CD4-positive, alpha-beta memory T cell (primary cell): ENCODE measurements around the gene MRLN. TPM values are rescaled to one million over a fixed set of nuclear protein-coding genes. Genes with fewer than 3 reads are reported as not detected.
"Not testable (repeated sequence)": the region's sequence is repeated elsewhere in the genome, so short reads cannot be mapped to it uniquely, and the experiment has no call there.

Experiments used
- CTCF ChIA-PET: fragments of 350-600 bp; sonication (Branson Sonifier 250); formaldehyde crosslinking; loops from one replicate; lab custom pipeline; 2021; ENCODE audit warnings: inconsistent platforms; ENCODE audit not compliant: partially characterized antibody; lab: Charles Lee
- POLR2A ChIA-PET: fragments of 350-600 bp; sonication (Branson Sonifier 250); formaldehyde crosslinking; loops from one replicate; lab custom pipeline; 2021; ENCODE audit not compliant: partially characterized antibody; lab: Charles Lee
- DNase-seq, 5 donors: peaks; one replicate each; pipeline versions ENCODE4 v3.0.0 to v3.0.0-alpha.2; 2020 to 2022; ENCODE audit warnings: mixed read lengths in 1 of 5
- H3K27ac ChIP-seq: one replicate; pipeline ENCODE4 v1.7.0; 2013; ENCODE audit warnings: low read depth, low read length
- H3K27me3 ChIP-seq: 2 replicates; pipeline ENCODE4 v1.7.0; 2013; ENCODE audit warnings: mild to moderate bottlenecking, low read length, moderate library complexity; ENCODE audit not compliant: insufficient read depth
- H3K36me3 ChIP-seq: 2 replicates; pipeline ENCODE4 v1.7.0; 2013; ENCODE audit warnings: mild to moderate bottlenecking, low read length, moderate library complexity; ENCODE audit not compliant: insufficient read depth
- H3K4me1 ChIP-seq: 2 replicates; pipeline ENCODE4 v1.7.0; 2013; ENCODE audit warnings: mild to moderate bottlenecking, low read length, moderate library complexity; ENCODE audit not compliant: insufficient read depth
- H3K4me3 ChIP-seq, 2 donors: one replicate each; pipeline ENCODE4 v1.7.0; 2013; ENCODE audit warnings: low read length in 2 of 2, mild to moderate bottlenecking in 1 of 2
- H3K9me3 ChIP-seq, 2 donors: one replicate each; pipeline ENCODE4 v1.7.0; 2013; ENCODE audit warnings: low read length in 2 of 2, control low read depth in 1 of 2; ENCODE audit not compliant: control insufficient read depth in 1 of 2
- H3K27ac Mint-ChIP-seq, 7 donors: one replicate each; pipeline ENCODE4 v1.8.0; 2020 to 2021; ENCODE audit warnings: mixed read lengths in 7 of 7, mild to moderate bottlenecking in 6 of 7, inconsistent platforms in 3 of 7, moderate library complexity in 3 of 7
- H3K27me3 Mint-ChIP-seq, 2 donors: one replicate each; pipeline ENCODE4 v1.8.0; 2020 to 2021; ENCODE audit warnings: mixed read lengths in 2 of 2
- H3K36me3 Mint-ChIP-seq, 2 donors: one replicate each; pipeline ENCODE4 v1.8.0; 2020 to 2021; ENCODE audit warnings: mixed read lengths in 2 of 2, inconsistent platforms in 1 of 2, mild to moderate bottlenecking in 1 of 2
- H3K4me1 Mint-ChIP-seq, 4 donors: one replicate each; pipeline ENCODE4 v1.8.0; 2020 to 2021; ENCODE audit warnings: mixed read lengths in 4 of 4, mild to moderate bottlenecking in 1 of 4
- H3K4me3 Mint-ChIP-seq, 8 donors: one replicate each; pipeline ENCODE4 v1.8.0; 2020 to 2021; ENCODE audit warnings: mixed read lengths in 8 of 8, mild to moderate bottlenecking in 7 of 8, moderate library complexity in 6 of 8, inconsistent platforms in 3 of 8
- H3K9me3 Mint-ChIP-seq, 8 donors: one replicate each; pipeline ENCODE4 v1.8.0; 2020 to 2021; ENCODE audit warnings: mixed read lengths in 8 of 8, mild to moderate bottlenecking in 5 of 8, inconsistent platforms in 3 of 8, moderate library complexity in 1 of 8
- intact Hi-C: fragments of 100-400 bp; cut with micrococcal nuclease; formaldehyde crosslinking; loops from one replicate; pipeline ENCODE4 v1.15.1; 2023
- polyA plus RNA-seq, 2 donors: library from polyadenylated mRNA; unstranded; fragments of 300-500 nt; fragmentation: Illumina TruSeq; gene quantifications; one replicate each; pipeline ENCODE4 v1.2.3, GENCODE V29; 2021
- total RNA-seq, 2 experiments: library from RNA; stranded (reverse); gene quantifications; one replicate each; pipeline ENCODE4 v1.2.3, GENCODE V29; 2021

MRLN gene
- total RNA-seq (not detected), polyA plus RNA-seq (not detected)

- Mint-ChIP-seq H3K4me1 (no peaks in the 10 kb centered on the region), H3K9me3 (no peaks in the 10 kb centered on the region), H3K4me3 (no peak within 1 kb of the TSS), H3K27ac (no peak within 1 kb of the TSS), H3K36me3 (no peaks in the 10 kb centered on the region), H3K27me3 (peaks cover 3 to 6% of the 10 kb centered on the region in 2 donors)
- no peak for DNase-seq
- H3K4me3 ChIP-seq, result no peak within 1 kb of the TSS
- no peaks in the 10 kb centered on the region for H3K4me1 ChIP-seq
- H3K27ac ChIP-seq, result no peak within 1 kb of the TSS
- no peaks in the 10 kb centered on the region for H3K27me3 ChIP-seq
- POLR2A ChIA-PET, result no interaction called here
- intact Hi-C loops, result no loop called here
- CTCF ChIA-PET, result no interaction called here
- H3K36me3 ChIP-seq, result no peaks in the 10 kb centered on the region
- H3K9me3 ChIP-seq, result no peaks in the 10 kb centered on the region
These were observed at the start of gene MRLN for GRCh38 chr10:59753267-59753666. MRLN (minus strand) TSS chr10:59753455.

DNA sequence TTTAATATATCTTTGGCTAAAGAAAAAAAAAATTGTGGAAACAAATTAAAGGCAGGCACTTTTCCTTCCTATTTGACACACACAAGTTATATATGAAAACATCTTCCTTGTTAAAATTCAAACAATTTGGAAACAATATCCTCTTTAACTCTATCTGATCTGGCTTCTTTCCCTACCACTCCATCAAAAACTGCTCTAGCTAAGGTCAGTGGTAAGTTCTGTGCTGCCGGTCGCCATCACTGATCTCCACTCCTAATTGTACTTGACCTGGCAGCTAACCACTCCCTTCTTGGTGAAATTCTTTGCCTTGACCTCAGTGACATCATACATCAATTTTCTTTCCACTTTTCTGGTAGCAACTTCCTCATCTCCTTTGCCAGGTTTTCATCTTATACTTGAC, 47.9 kb upstream of the MRLN start:
- intact Hi-C loops, result no loop called here
- Histone ChIP-seq H3K27me3 (no peaks in the 10 kb centered on the region), H3K9me3 (no peaks in the 10 kb centered on the region), H3K4me3 (no peak overlapping the region), H3K4me1 (no peaks in the 10 kb centered on the region), H3K27ac (no peak overlapping the region), H3K36me3 (peaks cover 46% of the 10 kb centered on the region)
- Mint-ChIP-seq H3K4me1 (peaks cover 0 to 5% (median under 1%) of the 10 kb centered on the region in 4 donors), H3K36me3 (peaks cover 74 to 85% of the 10 kb centered on the region in 2 donors), H3K27ac (peak overlapping the region in 2 of 7 donors; percentile 6 to 22), H3K27me3 (no peaks in the 10 kb centered on the region), H3K9me3 (peaks cover 0 to 2% (median 0%) of the 10 kb centered on the region in 8 donors), H3K4me3 (no peak overlapping the region)
- no peak for DNase-seq
- POLR2A ChIA-PET, result no interaction called here
- CTCF ChIA-PET, result no interaction called here

DNA sequence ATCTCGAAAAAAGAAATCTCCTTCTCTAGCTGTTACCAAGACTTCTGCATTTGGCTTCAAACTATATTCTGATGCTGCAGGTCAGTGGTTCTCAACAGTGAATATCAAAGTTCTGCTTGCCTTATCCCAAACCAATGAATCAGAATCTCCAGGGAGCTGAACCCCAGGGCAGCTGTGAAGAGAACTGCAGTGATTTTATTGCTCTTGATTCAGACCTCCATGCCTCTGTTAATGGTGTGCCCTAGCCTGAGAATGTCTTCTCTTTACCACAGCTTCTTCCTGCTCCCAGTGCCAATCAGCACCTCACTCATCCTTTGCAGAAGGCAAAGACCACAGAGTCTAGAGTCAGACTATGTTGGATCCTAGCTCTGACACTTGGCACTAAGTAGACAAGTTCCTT, 46.2 kb upstream of the MRLN start:
- peaks cover 32% of the 10 kb centered on the region for H3K36me3 ChIP-seq
- ChIA-PET POLR2A (interaction anchor here (0.6 kb wide), 1 partner anchor 412 kb away, joined by 3 read pairs; no protein-coding TSS in a partner anchor), CTCF (interaction anchor here (1.1 to 1.4 kb wide), 2 partner anchors 14 to 108 kb away, joined by 3 to 4 read pairs; no protein-coding TSS in a partner anchor)
- Mint-ChIP-seq H3K9me3 (peaks cover 0 to 2% (median 0%) of the 10 kb centered on the region in 8 donors), H3K36me3 (peaks cover 72 to 82% of the 10 kb centered on the region in 2 donors), H3K4me3 (no peak overlapping the region), H3K27ac (peak overlapping the region in 1 of 7 donors; percentile 77), H3K27me3 (no peaks in the 10 kb centered on the region), H3K4me1 (peaks cover 0 to 5% (median under 1%) of the 10 kb centered on the region in 4 donors)
- no peak for DNase-seq
- intact Hi-C loops, result no loop called here
- no peaks in the 10 kb centered on the region for H3K27me3 ChIP-seq
- H3K9me3 ChIP-seq, result no peaks in the 10 kb centered on the region
- no peak overlapping the region for H3K4me3 ChIP-seq
- no peak overlapping the region for H3K27ac ChIP-seq
- H3K4me1 ChIP-seq, result no peaks in the 10 kb centered on the region

DNA sequence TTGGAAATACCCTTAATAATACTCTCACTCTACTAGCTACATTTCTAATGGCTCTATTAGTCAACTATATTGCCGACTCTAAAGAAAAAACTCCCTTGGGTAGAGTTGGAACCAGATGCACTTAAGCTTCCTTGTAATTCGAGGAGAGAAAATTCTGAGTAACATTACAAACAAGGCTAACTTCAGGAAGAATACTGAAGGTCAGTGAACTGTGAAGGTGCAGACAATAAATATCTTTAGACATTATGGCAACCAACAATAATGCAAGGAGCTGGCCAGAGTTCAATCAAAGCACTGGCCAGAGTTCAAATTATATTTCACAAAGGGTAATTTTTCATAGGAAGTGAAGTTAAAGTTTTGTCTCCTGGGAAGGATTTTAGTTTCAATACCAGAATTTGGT, 40.7 kb upstream of the MRLN start:
- no peak for DNase-seq
- no peaks in the 10 kb centered on the region for H3K4me1 ChIP-seq
- peaks cover 37% of the 10 kb centered on the region for H3K36me3 ChIP-seq
- no peaks in the 10 kb centered on the region for H3K9me3 ChIP-seq
- ChIA-PET POLR2A (no interaction called here), CTCF (interaction anchor here (1.1 to 1.2 kb wide), 3 partner anchors 14 to 37 kb away, joined by 3 to 4 read pairs (median 3); no protein-coding TSS in a partner anchor)
- peaks cover 68 to 80% of the 10 kb centered on the region in 2 donors for H3K36me3 Mint-ChIP-seq
- peaks cover 0 to 2% (median 0%) of the 10 kb centered on the region in 8 donors for H3K9me3 Mint-ChIP-seq
- H3K4me1 Mint-ChIP-seq, result peaks cover 0 to 1% (median 0%) of the 10 kb centered on the region in 4 donors
- H3K27me3 Mint-ChIP-seq, result no peaks in the 10 kb centered on the region
- no peak overlapping the region for H3K27ac ChIP-seq
- no peak overlapping the region for H3K4me3 Mint-ChIP-seq
- H3K27ac Mint-ChIP-seq, result no peak overlapping the region
- no peak overlapping the region for H3K4me3 ChIP-seq
- no peaks in the 10 kb centered on the region for H3K27me3 ChIP-seq
- intact Hi-C loops, result no loop called here

DNA sequence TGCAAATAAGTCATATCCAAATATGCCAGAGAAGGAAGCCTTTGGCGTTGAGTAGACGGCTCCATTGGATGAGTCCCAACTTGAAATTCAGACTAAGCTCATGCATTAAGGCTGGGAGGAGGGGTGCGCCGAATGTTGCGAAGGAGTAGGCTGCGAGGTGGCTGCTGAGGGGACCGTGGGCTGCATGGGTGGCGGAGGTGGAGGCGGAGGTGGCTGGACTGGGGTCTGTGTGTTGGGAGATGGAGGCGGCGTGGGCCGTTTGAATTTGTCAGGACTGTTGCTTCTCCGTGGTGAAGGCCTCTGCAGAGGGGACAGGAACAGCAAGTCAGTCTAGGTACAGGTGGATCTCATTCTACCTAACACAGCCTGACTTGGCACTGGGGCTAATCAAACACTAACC, 39.6 kb upstream of the MRLN start:
- POLR2A ChIA-PET, result no interaction called here

GRCh38 chr10:59791601-59792000, 38.3 kb upstream of the MRLN start:
- H3K27me3 ChIP-seq, result no peaks in the 10 kb centered on the region
- no peak overlapping the region for H3K4me3 ChIP-seq
- ChIA-PET CTCF (no interaction called here), POLR2A (no interaction called here)
- H3K27ac ChIP-seq, result no peak overlapping the region
- no peaks in the 10 kb centered on the region for H3K4me1 ChIP-seq
- no peaks in the 10 kb centered on the region for H3K9me3 Mint-ChIP-seq
- H3K36me3 Mint-ChIP-seq, result peaks cover 60 to 66% of the 10 kb centered on the region in 2 donors
- no peak for DNase-seq
- peaks cover 32% of the 10 kb centered on the region for H3K36me3 ChIP-seq
- no peaks in the 10 kb centered on the region for H3K27me3 Mint-ChIP-seq
- no peak overlapping the region for H3K27ac Mint-ChIP-seq
- intact Hi-C loops, result no loop called here
- no peak overlapping the region for H3K4me3 Mint-ChIP-seq
- no peaks in the 10 kb centered on the region for H3K9me3 ChIP-seq
- no peaks in the 10 kb centered on the region for H3K4me1 Mint-ChIP-seq

More for the DNA sequence above, 39.6 kb upstream of the MRLN start:
- H3K36me3 Mint-ChIP-seq, result peaks cover 65 to 77% of the 10 kb centered on the region in 2 donors
- peaks cover 0 to 1% (median 0%) of the 10 kb centered on the region in 4 donors for H3K4me1 Mint-ChIP-seq
- Histone ChIP-seq H3K4me3 (no peak overlapping the region), H3K27ac (no peak overlapping the region), H3K9me3 (no peaks in the 10 kb centered on the region), H3K4me1 (no peaks in the 10 kb centered on the region), H3K27me3 (no peaks in the 10 kb centered on the region), H3K36me3 (peaks cover 35% of the 10 kb centered on the region)
- peak overlapping the region in 1 of 7 donors; percentile 5 for H3K27ac Mint-ChIP-seq
- intact Hi-C loops, result no loop called here
- H3K27me3 Mint-ChIP-seq, result no peaks in the 10 kb centered on the region
- CTCF ChIA-PET, result interaction anchor here (1.1 kb wide), 1 partner anchor 15 kb away, joined by 3 read pairs; no protein-coding TSS in a partner anchor
- DNase-seq, result no peak
- H3K9me3 Mint-ChIP-seq, result peaks cover 0 to 2% (median 0%) of the 10 kb centered on the region in 8 donors
- H3K4me3 Mint-ChIP-seq, result no peak overlapping the region

DNA sequence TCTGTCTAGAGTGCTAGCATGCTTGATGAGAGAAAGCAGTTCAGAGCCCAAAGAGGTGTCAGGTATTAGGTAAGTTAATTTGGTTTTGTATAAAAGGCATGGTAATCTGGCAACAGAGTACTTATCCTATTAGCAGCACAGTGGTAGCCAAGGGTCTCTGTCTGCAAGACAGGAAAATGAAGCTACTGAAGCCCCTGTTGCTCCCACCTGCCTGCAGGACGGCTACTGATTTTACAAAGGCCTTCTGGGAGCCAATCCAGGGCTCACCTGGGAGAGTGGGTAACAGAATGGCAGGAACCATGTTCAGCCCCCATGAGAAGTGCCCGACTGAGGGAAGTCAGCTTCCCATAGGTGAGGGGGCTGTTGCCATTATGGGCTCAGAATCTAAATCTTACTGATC, 36.8 kb upstream of the MRLN start:
- CTCF ChIA-PET, H3K4me1 ChIP-seq, H3K27ac Mint-ChIP-seq, H3K4me3 Mint-ChIP-seq, H3K27me3 Mint-ChIP-seq, POLR2A ChIA-PET, H3K4me1 Mint-ChIP-seq, DNase-seq, H3K9me3 Mint-ChIP-seq, H3K27me3 ChIP-seq, H3K4me3 ChIP-seq, H3K27ac ChIP-seq, H3K9me3 ChIP-seq, intact Hi-C loops: not testable (repeated sequence)
- peaks cover 28% of the 10 kb centered on the region for H3K36me3 ChIP-seq
- peaks cover 51 to 55% of the 10 kb centered on the region in 2 donors for H3K36me3 Mint-ChIP-seq
